ENCODE measurements around the gene CDHR4.

GRCh38 chr3:49801160-49801559 is 1.5 kb upstream of the CDHR4 start:
- TF ChIP-seq CTCF (IDR thresholded peaks at IDR 0.05) (no peak), POLR2A (IDR thresholded peaks at IDR 0.05) (no peak)

All from testis (tissue), 2 donors.